HepG2 (cell line): ENCODE measurements around the gene BMF. TPM values are rescaled to one million over a fixed set of nuclear protein-coding genes. Genes with fewer than 3 reads are reported as not detected.

Source experiments
- ARNT2 ChIP-seq: sonication (generic); formaldehyde crosslinking; IDR thresholded peaks from 2 replicates; pipeline ENCODE4 v1.8.0; 2022; ENCODE audit warnings: mild to moderate bottlenecking, low read depth, missing genetic modification reagents, moderate library complexity
- ATAD3A ChIP-seq: sonication (generic); formaldehyde crosslinking; IDR thresholded peaks from 2 replicates; pipeline ENCODE4 v1.4.0; 2020; ENCODE audit warnings: missing genetic modification reagents
- ATF7 ChIP-seq, 2 experiments: fragments of 450-650 bp in 1 of 2; sonication (generic) in 1 of 2; formaldehyde crosslinking in 1 of 2; IDR thresholded peaks; 2 replicates each; pipeline versions ENCODE4 v1.4.0 to v1.6.1; 2016 to 2020; ENCODE audit warnings: antibody characterized with exemption in 1 of 2, mild to moderate bottlenecking in 1 of 2, missing genetic modification reagents in 1 of 2
- CBX5 ChIP-seq: sonication (generic); formaldehyde crosslinking; IDR thresholded peaks from 2 replicates; pipeline ENCODE4 v1.4.0; 2020; ENCODE audit warnings: missing genetic modification reagents, borderline replicate concordance
- FOXP1 ChIP-seq, 2 experiments: fragments of 450-650 bp in 1 of 2; IDR thresholded peaks; 2 replicates each; pipeline ENCODE4 v1.6.1; 2017 to 2018; ENCODE audit warnings: antibody characterized with exemption in 1 of 2
- IRF9 ChIP-seq: sonication (generic); formaldehyde crosslinking; IDR thresholded peaks from 2 replicates; pipeline ENCODE4 v1.8.0; 2022; ENCODE audit warnings: missing genetic modification reagents, mild to moderate bottlenecking, borderline replicate concordance
- KAT2B ChIP-seq: fragments of 150-350 bp; IDR thresholded peaks from 2 replicates; pipeline ENCODE4 v1.6.1; 2014; ENCODE audit warnings: low read depth, low read length, borderline replicate concordance
- MIER2 ChIP-seq: IDR thresholded peaks from 2 replicates; pipeline ENCODE4 v1.6.1; 2016; ENCODE audit warnings: missing biosample characterization, missing genetic modification reagents
- NRL ChIP-seq: sonication (generic); formaldehyde crosslinking; IDR thresholded peaks from 2 replicates; pipeline ENCODE4 v1.5.0; 2020; ENCODE audit warnings: missing genetic modification reagents, mild to moderate bottlenecking, moderate library complexity, borderline replicate concordance
- PHF8 ChIP-seq: sonication (generic); formaldehyde crosslinking; IDR thresholded peaks from 2 replicates; pipeline ENCODE4 v1.5.0; 2020; ENCODE audit warnings: missing genetic modification reagents
- RARA ChIP-seq: IDR thresholded peaks from 2 replicates; pipeline ENCODE4 v1.6.1; 2016; ENCODE audit warnings: missing genetic modification reagents, missing compliant biosample characterization
- SMAD3 ChIP-seq: sonication (generic); formaldehyde crosslinking; IDR thresholded peaks from 2 replicates; pipeline ENCODE4 v1.4.0; 2020; ENCODE audit warnings: missing genetic modification reagents
- SPEN ChIP-seq: sonication (generic); formaldehyde crosslinking; IDR thresholded peaks from 2 replicates; pipeline ENCODE4 v1.5.1; 2020; ENCODE audit warnings: low read depth, mild to moderate bottlenecking, missing genetic modification reagents
- SRSF4 ChIP-seq: fragments of 200-400 bp; formaldehyde crosslinking; IDR thresholded peaks from one replicate; pipeline ENCODE4 v1.6.1; 2018; ENCODE audit warnings: mild to moderate bottlenecking, low read depth, low read length, moderate library complexity; ENCODE audit not compliant: poor library complexity, severe bottlenecking
- ZNF274 ChIP-seq: sonication (generic); formaldehyde crosslinking; IDR thresholded peaks from 2 replicates; pipeline ENCODE4 v1.5.1; 2020; ENCODE audit warnings: mild to moderate bottlenecking, missing genetic modification reagents
- ZNF317 ChIP-seq: sonication (generic); formaldehyde crosslinking; IDR thresholded peaks from 2 replicates; pipeline ENCODE4 v1.5.0; 2020; ENCODE audit warnings: mild to moderate bottlenecking, missing genetic modification reagents
- ZNF441 ChIP-seq: sonication (generic); formaldehyde crosslinking; IDR thresholded peaks from 2 replicates; pipeline ENCODE4 v1.7.0; 2021; ENCODE audit warnings: missing genetic modification reagents, borderline replicate concordance
- ZNF510 ChIP-seq: sonication (generic); formaldehyde crosslinking; IDR thresholded peaks from 2 replicates; pipeline ENCODE4 v1.4.0; 2020; ENCODE audit warnings: low read depth, mild to moderate bottlenecking, missing genetic modification reagents
- ZNF703 ChIP-seq: sonication (generic); formaldehyde crosslinking; IDR thresholded peaks from 2 replicates; pipeline ENCODE4 v1.5.1; 2020; ENCODE audit warnings: missing genetic modification reagents, mild to moderate bottlenecking, moderate library complexity, borderline replicate concordance
- polyA plus RNA-seq, 8 experiments: library from polyadenylated mRNA; depleted of rRNA in 3 of 8; stranded (reverse) in 7 of 8; unstranded in 1 of 8; fragments of >200 nt; fragmentation: Illumina TruSeq in 4 of 8; extraction: Trizol in 4 of 8; gene quantifications; 2 replicates each; pipeline versions ENCODE4 v1.2.1 to v1.2.3, GENCODE V29; 2011 to 2016; ENCODE audit warnings: low read depth in 4 of 8, missing spikeins in 1 of 8, mixed read lengths in 1 of 8; ENCODE audit not compliant: insufficient read depth in 1 of 8
- total RNA-seq, 5 experiments: library from RNA; depleted of rRNA; stranded (reverse); fragments of >200 nt; fragmentation: Illumina TruSeq; extraction: Trizol; gene quantifications; 2 replicates each; pipeline ENCODE4 v1.2.3, GENCODE V29; 2016; ENCODE audit warnings: low read depth in 1 of 5
- TF ChIP-seq, protein P1 (sequence below): IDR thresholded peaks from 2 replicates; pipeline ENCODE4 v1.6.1; 2016; ENCODE audit warnings: low read depth, missing genetic modification reagents, missing compliant biosample characterization

Gene BMF
- total and polyA plus RNA-seq, 2 of the 13 experiments (the other 11 are each of a cell fraction or from before 2014, with no cell fraction given): 8.7 to 15.9 TPM

GRCh38 chr15:40087991-40088928 is 20.4 kb downstream of the BMF start (continued):
- TF ChIP-seq ATAD3A (no peak), ATF7 (IDR thresholded peaks at IDR 0.05) (no peak), ATF7 (CRISPR knock-in tag; IDR thresholded peaks at IDR 0.05) (peak; percentile 84; the same call in 1 of the 2 replicates), ZNF703 (CRISPR knock-in tag) (peak; percentile 54; the same call in 1 of the 2 replicates), SPEN (peak; percentile 81; the same call in 1 of the 2 replicates), CBX5 (peak; percentile 60; the same call in 1 of the 2 replicates), ZNF441 (0 out of 2 replicates have a peak, but pooled peaks have one; percentile 19), KAT2B (no peak), ZNF317 (CRISPR knock-in tag) (0 out of 2 replicates have a peak, but pooled peaks have one; percentile 35), ZNF274 (peak; percentile 26; the same call in 1 of the 2 replicates), ZNF510 (CRISPR knock-in tag) (peak; percentile 74; the same call in 1 of the 2 replicates), NRL (peak; percentile 77), ARNT2 (peak; percentile 42; the same call in 1 of the 2 replicates), MIER2 (CRISPR knock-in tag) (no peak), RARA (peak; percentile 98), IRF9 (CRISPR knock-in tag) (no peak), FOXP1 (IDR thresholded peaks at IDR 0.05) (no peak), FOXP1 (CRISPR knock-in tag; IDR thresholded peaks at IDR 0.05) (peak; percentile 60; the same call in 1 of the 2 replicates), PHF8 (CRISPR knock-in tag) (peak; percentile 48), SMAD3 (CRISPR knock-in tag) (peak; percentile 75), SRSF4 (no peak)
- TF ChIP-seq, protein P1, sequence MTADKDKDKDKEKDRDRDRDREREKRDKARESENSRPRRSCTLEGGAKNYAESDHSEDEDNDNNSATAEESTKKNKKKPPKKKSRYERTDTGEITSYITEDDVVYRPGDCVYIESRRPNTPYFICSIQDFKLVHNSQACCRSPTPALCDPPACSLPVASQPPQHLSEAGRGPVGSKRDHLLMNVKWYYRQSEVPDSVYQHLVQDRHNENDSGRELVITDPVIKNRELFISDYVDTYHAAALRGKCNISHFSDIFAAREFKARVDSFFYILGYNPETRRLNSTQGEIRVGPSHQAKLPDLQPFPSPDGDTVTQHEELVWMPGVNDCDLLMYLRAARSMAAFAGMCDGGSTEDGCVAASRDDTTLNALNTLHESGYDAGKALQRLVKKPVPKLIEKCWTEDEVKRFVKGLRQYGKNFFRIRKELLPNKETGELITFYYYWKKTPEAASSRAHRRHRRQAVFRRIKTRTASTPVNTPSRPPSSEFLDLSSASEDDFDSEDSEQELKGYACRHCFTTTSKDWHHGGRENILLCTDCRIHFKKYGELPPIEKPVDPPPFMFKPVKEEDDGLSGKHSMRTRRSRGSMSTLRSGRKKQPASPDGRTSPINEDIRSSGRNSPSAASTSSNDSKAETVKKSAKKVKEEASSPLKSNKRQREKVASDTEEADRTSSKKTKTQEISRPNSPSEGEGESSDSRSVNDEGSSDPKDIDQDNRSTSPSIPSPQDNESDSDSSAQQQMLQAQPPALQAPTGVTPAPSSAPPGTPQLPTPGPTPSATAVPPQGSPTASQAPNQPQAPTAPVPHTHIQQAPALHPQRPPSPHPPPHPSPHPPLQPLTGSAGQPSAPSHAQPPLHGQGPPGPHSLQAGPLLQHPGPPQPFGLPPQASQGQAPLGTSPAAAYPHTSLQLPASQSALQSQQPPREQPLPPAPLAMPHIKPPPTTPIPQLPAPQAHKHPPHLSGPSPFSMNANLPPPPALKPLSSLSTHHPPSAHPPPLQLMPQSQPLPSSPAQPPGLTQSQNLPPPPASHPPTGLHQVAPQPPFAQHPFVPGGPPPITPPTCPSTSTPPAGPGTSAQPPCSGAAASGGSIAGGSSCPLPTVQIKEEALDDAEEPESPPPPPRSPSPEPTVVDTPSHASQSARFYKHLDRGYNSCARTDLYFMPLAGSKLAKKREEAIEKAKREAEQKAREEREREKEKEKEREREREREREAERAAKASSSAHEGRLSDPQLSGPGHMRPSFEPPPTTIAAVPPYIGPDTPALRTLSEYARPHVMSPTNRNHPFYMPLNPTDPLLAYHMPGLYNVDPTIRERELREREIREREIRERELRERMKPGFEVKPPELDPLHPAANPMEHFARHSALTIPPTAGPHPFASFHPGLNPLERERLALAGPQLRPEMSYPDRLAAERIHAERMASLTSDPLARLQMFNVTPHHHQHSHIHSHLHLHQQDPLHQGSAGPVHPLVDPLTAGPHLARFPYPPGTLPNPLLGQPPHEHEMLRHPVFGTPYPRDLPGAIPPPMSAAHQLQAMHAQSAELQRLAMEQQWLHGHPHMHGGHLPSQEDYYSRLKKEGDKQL (CRISPR knock-in tag): peak; percentile 22; the same call in 1 of the 2 replicates
